AG04450 (cell line): ENCODE data around the gene OBSCN. TPM values are rescaled to one million over a fixed set of nuclear protein-coding genes. Genes with fewer than 3 reads are reported as not detected.

Source experiments
- CTCF ChIA-PET: fragments of 300-600, 350-600 bp; formaldehyde crosslinking; extraction: SDS; loops from one replicate; lab custom pipeline; 2022; ENCODE audit warnings: antibody characterized with exemption, inconsistent platforms; lab: Charles Lee
- POLR2A ChIA-PET: fragments of 350-600 bp; formaldehyde crosslinking; extraction: SDS; loops from one replicate; lab custom pipeline; 2021; ENCODE audit warnings: antibody characterized with exemption, inconsistent platforms; lab: Yijun Ruan, JAX
- DNase-seq: peaks from one replicate; pipeline ENCODE4 v3.0.0-alpha.2; 2011; ENCODE audit warnings: low read depth, low spot score
- H3K27ac ChIP-seq: one replicate; pipeline ENCODE4 v1.5.1; 2012; ENCODE audit warnings: low read depth, low read length, control low read depth
- H3K27me3 ChIP-seq: one replicate; pipeline ENCODE4 v1.6.0; 2012; ENCODE audit warnings: low read length; ENCODE audit not compliant: control insufficient read depth, insufficient read depth
- H3K4me3 ChIP-seq: 2 replicates; pipeline ENCODE4 v1.5.1; 2011; ENCODE audit warnings: mild to moderate bottlenecking, low read depth, low read length, control low read depth
- H3K9me3 ChIP-seq: 2 replicates; pipeline ENCODE4 v1.5.1; 2012; ENCODE audit warnings: low read length; ENCODE audit not compliant: control insufficient read depth, insufficient read depth
- CTCF ChIP-seq: IDR thresholded peaks from 2 replicates; pipeline ENCODE4 v1.5.1; 2011; ENCODE audit warnings: low read depth, low read length, control low read depth, inconsistent platforms
- polyA plus RNA-seq: library from polyadenylated mRNA; depleted of rRNA; stranded (reverse); fragments of >200 nt; gene quantifications from 2 replicates; pipeline ENCODE4 v1.2.3, GENCODE V29; 2011

The OBSCN gene
- polyA plus RNA-seq, 1 experiment = 3.9 TPM

GRCh38 chr1:228295201-228295600, 87.4 kb downstream of the OBSCN start:
- H3K27ac ChIP-seq = no peak overlapping the region
- no peak for DNase-seq
- ChIA-PET POLR2A (no interaction called here), CTCF (no interaction called here)
- H3K9me3 ChIP-seq = no peaks in the 10 kb centered on the region; the same call in 1 of the 2 replicates
- TF ChIP-seq CTCF = no peak
- H3K4me3 ChIP-seq = no peak overlapping the region
- no peaks in the 10 kb centered on the region for H3K27me3 ChIP-seq

GRCh38 chr1:228295981-228296380, 88.1 kb downstream of the OBSCN start:
- Histone ChIP-seq H3K27me3 (no peaks in the 10 kb centered on the region), H3K9me3 (no peaks in the 10 kb centered on the region; the same call in 1 of the 2 replicates), H3K4me3 (no peak overlapping the region), H3K27ac (no peak overlapping the region)
- POLR2A ChIA-PET = no interaction called here
- CTCF ChIA-PET = no interaction called here
- TF ChIP-seq CTCF = no peak
- DNase-seq = no peak

- CTCF ChIA-PET = no interaction called here
- POLR2A ChIA-PET = no interaction called here
Measured at GRCh38 chr1:228297242-228297641, 89.4 kb downstream of the OBSCN start.

GRCh38 chr1:228297822-228298221, 90.0 kb downstream of the OBSCN start:
- Histone ChIP-seq H3K4me3 (no peak overlapping the region), H3K27me3 (no peaks in the 10 kb centered on the region), H3K27ac (no peak overlapping the region), H3K9me3 (no peaks in the 10 kb centered on the region; the same call in none of the 2 replicates)
- no peak for DNase-seq
- TF ChIP-seq CTCF = no peak
- ChIA-PET POLR2A (no interaction called here), CTCF (no interaction called here)

More at GRCh38 chr1:228297242-228297641, 89.4 kb downstream of the OBSCN start:
- no peak for TF ChIP-seq CTCF
- no peak overlapping the region for H3K4me3 ChIP-seq
- no peak for DNase-seq
- H3K9me3 ChIP-seq = no peaks in the 10 kb centered on the region; the same call in 1 of the 2 replicates
- no peaks in the 10 kb centered on the region for H3K27me3 ChIP-seq
- H3K27ac ChIP-seq = no peak overlapping the region

- no peak overlapping the region for H3K4me3 ChIP-seq
- ChIA-PET POLR2A (no interaction called here), CTCF (no interaction called here)
- TF ChIP-seq CTCF = no peak
- H3K9me3 ChIP-seq = peaks cover under 1% of the 10 kb centered on the region
- DNase-seq = no peak
- H3K27ac ChIP-seq = no peak overlapping the region
- no peaks in the 10 kb centered on the region for H3K27me3 ChIP-seq
Measured at GRCh38 chr1:228298471-228298870, 90.6 kb downstream of the OBSCN start.
